Right lobe of liver (tissue), 4 donors: ENCODE measurements around the gene COA4.

Experiments used
- CTCF ChIP-seq, 4 donors: fragments of 200-600 bp in 3 of 4; fragments of 450-650 bp in 1 of 4; IDR thresholded peaks; one replicate each; pipeline versions ENCODE4 v1.5.1 to v1.8.0; 2016 to 2022; ENCODE audit warnings: antibody characterized with exemption in 4 of 4, mild to moderate bottlenecking in 2 of 4
- POLR2A ChIP-seq: fragments of 450-650 bp; IDR thresholded peaks from one replicate; pipeline ENCODE4 v1.6.1; 2017; ENCODE audit warnings: antibody characterized with exemption, mild to moderate bottlenecking
- donor health status: DM: no; HTN: no; CAD: no.
- donor health status: DM: no; HTN: no; CAD: no.
- donor health status: DM: no; HTN: yes; CAD: no.

GRCh38 chr11:73869332-73869949 is 7.2 kb downstream of the COA4 start:
- TF ChIP-seq CTCF (IDR thresholded peaks at IDR 0.05) (no peak), POLR2A (no peak)
